MM.1S (cell line): ENCODE results near the gene GDF11.

ENCODE experiments used
- EZH2 ChIP-seq: fragments of 300-600 bp; sonication (generic); optimal IDR thresholded peaks from 2 replicates; pipeline ENCODE3; 2017; ENCODE audit warnings: low read depth, mild to moderate bottlenecking, antibody characterized with exemption, low read length, mixed read lengths
- EZH2phosphoT487 ChIP-seq: fragments of 300-600 bp; sonication (generic); IDR thresholded peaks from 2 replicates; pipeline ENCODE4 v1.6.1; 2018; ENCODE audit warnings: antibody characterized with exemption, low read length
- TF ChIP-seq, protein P1 (sequence below): fragments of 300-600 bp; sonication (generic); IDR thresholded peaks from 2 replicates; pipeline ENCODE4 v1.5.1; 2016; ENCODE audit warnings: antibody characterized with exemption, low read length, mixed read lengths

DNA sequence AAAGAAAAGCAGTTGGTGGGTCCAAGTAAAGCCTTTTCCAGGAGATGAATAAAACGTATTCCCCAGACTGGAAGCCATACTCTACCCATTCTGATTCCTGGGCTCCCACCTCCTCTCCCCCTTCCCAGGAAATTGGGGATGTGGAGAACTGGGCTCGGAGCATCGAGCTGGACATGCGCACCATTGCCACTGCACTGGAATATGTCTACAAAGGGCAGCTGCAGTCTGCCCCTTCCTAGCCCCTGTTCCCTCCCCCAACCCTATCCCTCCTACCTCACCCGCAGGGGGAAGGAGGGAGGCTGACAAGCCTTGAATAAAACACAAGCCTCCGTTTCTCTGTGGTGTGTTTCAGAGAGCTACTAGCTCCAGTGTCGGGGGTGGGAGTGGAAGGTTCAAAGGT is 23.6 kb upstream of the GDF11 start:
- TF ChIP-seq EZH2phosphoT487 (no peak), EZH2 (no peak)
- TF ChIP-seq, protein P1, sequence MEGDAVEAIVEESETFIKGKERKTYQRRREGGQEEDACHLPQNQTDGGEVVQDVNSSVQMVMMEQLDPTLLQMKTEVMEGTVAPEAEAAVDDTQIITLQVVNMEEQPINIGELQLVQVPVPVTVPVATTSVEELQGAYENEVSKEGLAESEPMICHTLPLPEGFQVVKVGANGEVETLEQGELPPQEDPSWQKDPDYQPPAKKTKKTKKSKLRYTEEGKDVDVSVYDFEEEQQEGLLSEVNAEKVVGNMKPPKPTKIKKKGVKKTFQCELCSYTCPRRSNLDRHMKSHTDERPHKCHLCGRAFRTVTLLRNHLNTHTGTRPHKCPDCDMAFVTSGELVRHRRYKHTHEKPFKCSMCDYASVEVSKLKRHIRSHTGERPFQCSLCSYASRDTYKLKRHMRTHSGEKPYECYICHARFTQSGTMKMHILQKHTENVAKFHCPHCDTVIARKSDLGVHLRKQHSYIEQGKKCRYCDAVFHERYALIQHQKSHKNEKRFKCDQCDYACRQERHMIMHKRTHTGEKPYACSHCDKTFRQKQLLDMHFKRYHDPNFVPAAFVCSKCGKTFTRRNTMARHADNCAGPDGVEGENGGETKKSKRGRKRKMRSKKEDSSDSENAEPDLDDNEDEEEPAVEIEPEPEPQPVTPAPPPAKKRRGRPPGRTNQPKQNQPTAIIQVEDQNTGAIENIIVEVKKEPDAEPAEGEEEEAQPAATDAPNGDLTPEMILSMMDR = no peak
